IMR-90 (cell line): Measurements from ENCODE around the gene RBM39. TPM values are rescaled to one million over a fixed set of nuclear protein-coding genes. Genes with fewer than 3 reads are reported as not detected.
A peak's percentile ranks its signal among the peaks of the same experiment; 100 is the strongest.

ENCODE experiments used
- ATAC-seq: fragments of 200-7000 bp; cut with Tn5 transposase; 2 replicates; pipeline ENCODE4 v1.9.1; 2020; ENCODE audit warnings: low read depth, mild to moderate bottlenecking, moderate library complexity
- BruUV-seq: library from RNA; stranded (reverse); fragments of 400-500 nt; replicated peaks from 2 replicates; lab custom pipeline; 2021; lab: Mats Ljungman, UMichigan
- CTCF ChIA-PET: fragments of 300-600 bp; formaldehyde crosslinking; extraction: SDS; loops from one replicate; lab custom pipeline; 2021; ENCODE audit warnings: antibody characterized with exemption; lab: Yijun Ruan, JAX
- POLR2A ChIA-PET: fragments of 300-600 bp; sonication (Branson Sonifier 250); formaldehyde crosslinking; loops from one replicate; lab custom pipeline; 2022; ENCODE audit warnings: antibody characterized with exemption; ENCODE audit not compliant: unreplicated experiment; lab: Charles Lee
- DNase-seq: peaks from one replicate; pipeline ENCODE4 v3.0.0; 2013
- H2AFZ ChIP-seq: replicated peaks from 2 replicates; pipeline ENCODE3; 2013; ENCODE audit warnings: low read length, mild to moderate bottlenecking; ENCODE audit not compliant: poor library complexity
- H2AK5ac ChIP-seq: 2 replicates; pipeline ENCODE4 v1.6.1; 2013; ENCODE audit warnings: low read depth, low read length, inconsistent platforms
- H2AK9ac ChIP-seq: replicated peaks from 2 replicates; pipeline ENCODE3; 2013; ENCODE audit warnings: mild to moderate bottlenecking, low read depth, low read length, moderate library complexity; ENCODE audit not compliant: poor library complexity
- H2BK120ac ChIP-seq: 2 replicates; pipeline ENCODE4 v1.6.1; 2013; ENCODE audit warnings: low read depth, low read length, inconsistent platforms
- H2BK15ac ChIP-seq: 3 replicates; pipeline ENCODE4 v1.6.1; 2013; ENCODE audit warnings: low read depth, low read length, inconsistent platforms
- H2BK20ac ChIP-seq: 2 replicates; pipeline ENCODE4 v1.6.1; 2013; ENCODE audit warnings: low read depth, mild to moderate bottlenecking, inconsistent platforms, low read length, moderate library complexity
- H2BK5ac ChIP-seq: 2 replicates; pipeline ENCODE4 v1.6.1; 2013; ENCODE audit warnings: mild to moderate bottlenecking, low read depth, low read length, inconsistent platforms; ENCODE audit not compliant: poor library complexity, severe bottlenecking
- H3K14ac ChIP-seq: replicated peaks from 2 replicates; pipeline ENCODE4 v1.6.1; 2013; ENCODE audit warnings: low read depth, low read length, inconsistent platforms
- H3K18ac ChIP-seq: 2 replicates; pipeline ENCODE4 v1.6.1; 2013; ENCODE audit warnings: low read depth, low read length, control low read depth
- H3K23ac ChIP-seq: 2 replicates; pipeline ENCODE4 v1.6.1; 2013; ENCODE audit warnings: low read depth, low read length, inconsistent platforms
- H3K27ac ChIP-seq: 2 replicates; pipeline ENCODE4 v1.5.1; 2013; ENCODE audit warnings: mild to moderate bottlenecking, control low read depth, low read length; ENCODE audit not compliant: insufficient read depth
- H3K27me3 ChIP-seq: 2 replicates; pipeline ENCODE4 v1.6.1; 2013; ENCODE audit warnings: low read length; ENCODE audit not compliant: control insufficient read depth, insufficient read depth
- H3K36me3 ChIP-seq: 2 replicates; pipeline ENCODE4 v1.6.1; 2013; ENCODE audit warnings: low read length, mixed read lengths; ENCODE audit not compliant: control insufficient read depth, insufficient read depth
- H3K4ac ChIP-seq: 2 replicates; pipeline ENCODE4 v1.6.1; 2013; ENCODE audit warnings: low read depth, low read length, inconsistent platforms
- H3K4me1 ChIP-seq: 2 replicates; pipeline ENCODE4 v1.6.1; 2013; ENCODE audit warnings: low read length, mixed read lengths; ENCODE audit not compliant: control insufficient read depth, insufficient read depth
- H3K4me2 ChIP-seq: 2 replicates; pipeline ENCODE4 v1.6.1; 2013; ENCODE audit warnings: low read depth, mild to moderate bottlenecking, control low read depth, low read length, moderate library complexity
- H3K4me3 ChIP-seq: 2 replicates; pipeline ENCODE4 v1.5.1; 2013; ENCODE audit warnings: low read depth, mild to moderate bottlenecking, control low read depth, low read length, moderate library complexity; ENCODE audit not compliant: insufficient read depth
- H3K56ac ChIP-seq: 2 replicates; pipeline ENCODE4 v1.6.1; 2013; ENCODE audit warnings: low read length, inconsistent platforms; ENCODE audit not compliant: insufficient read depth; ENCODE audit errors: extremely low read depth
- H3K79me1 ChIP-seq, 2 experiments: 2 replicates each; pipeline ENCODE4 v1.6.1; 2013; ENCODE audit warnings: low read length in 2 of 2, inconsistent platforms in 1 of 2, low read depth in 1 of 2
- H3K9ac ChIP-seq: 2 replicates; pipeline ENCODE4 v1.6.1; 2013; ENCODE audit warnings: low read depth, low read length, control low read depth
- H3K9me1 ChIP-seq: 2 replicates; pipeline ENCODE4 v1.6.1; 2013; ENCODE audit warnings: low read length, inconsistent platforms; ENCODE audit not compliant: insufficient read depth
- H3K9me3 ChIP-seq: 2 replicates; pipeline ENCODE4 v1.6.1; 2013; ENCODE audit warnings: low read length; ENCODE audit not compliant: control insufficient read depth, insufficient read depth
- H4K20me1 ChIP-seq: 2 replicates; pipeline ENCODE4 v1.6.1; 2013; ENCODE audit warnings: low read length, inconsistent platforms; ENCODE audit not compliant: insufficient read depth
- H4K5ac ChIP-seq: 2 replicates; pipeline ENCODE4 v1.6.1; 2013; ENCODE audit warnings: mild to moderate bottlenecking, low read depth, low read length, control low read depth
- H4K8ac ChIP-seq, 2 experiments: 2 replicates each; pipeline ENCODE4 v1.6.1; 2013; ENCODE audit warnings: low read depth in 2 of 2, low read length in 2 of 2, control low read depth in 1 of 2, inconsistent platforms in 1 of 2
- H4K91ac ChIP-seq: 2 replicates; pipeline ENCODE4 v1.6.1; 2013; ENCODE audit warnings: low read depth, low read length, inconsistent platforms; ENCODE audit not compliant: insufficient read depth
- BHLHE40 ChIP-seq: fragments of 150-350 bp; IDR thresholded peaks from 2 replicates; pipeline ENCODE4 v1.6.1; 2016; ENCODE audit warnings: mild to moderate bottlenecking, low read depth, low read length
- CHD1 ChIP-seq: IDR thresholded peaks from 2 replicates; pipeline ENCODE4 v1.6.1; 2012; ENCODE audit warnings: low read depth, low read length, improper control_type of control experiment
- MAZ ChIP-seq: IDR thresholded peaks from 2 replicates; pipeline ENCODE4 v1.6.1; 2012; ENCODE audit warnings: low read depth, mild to moderate bottlenecking, low read length, improper control_type of control experiment, moderate library complexity, borderline replicate concordance
- MXI1 ChIP-seq: IDR thresholded peaks from 2 replicates; pipeline ENCODE4 v1.6.1; 2012; ENCODE audit warnings: low read depth, mild to moderate bottlenecking, low read length, moderate library complexity, borderline replicate concordance
- POLR2A ChIP-seq: IDR thresholded peaks from 2 replicates; pipeline ENCODE4 v1.6.1; 2012; ENCODE audit warnings: mild to moderate bottlenecking, low read depth, low read length
- RAD21 ChIP-seq: IDR thresholded peaks from 2 replicates; pipeline ENCODE4 v1.6.1; 2012; ENCODE audit warnings: low read length, improper control_type of control experiment
- RCOR1 ChIP-seq: IDR thresholded peaks from 2 replicates; pipeline ENCODE4 v1.6.1; 2012; ENCODE audit warnings: mild to moderate bottlenecking, low read length, improper control_type of control experiment; ENCODE audit not compliant: insufficient replicate concordance
- SMC3 ChIP-seq: fragments of 150-350 bp; IDR thresholded peaks from 2 replicates; pipeline ENCODE4 v1.6.1; 2016; ENCODE audit warnings: low read depth, mild to moderate bottlenecking, antibody characterized with exemption, low read length, moderate library complexity
- USF2 ChIP-seq: fragments of 150-350 bp; IDR thresholded peaks from 2 replicates; pipeline ENCODE4 v1.6.1; 2017; ENCODE audit warnings: mild to moderate bottlenecking, antibody characterized with exemption, low read length, low read depth
- WGBS, 2 experiments: methylation state at CpG; one replicate each; pipeline versions ENCODE4 v1.1.5 to v1.1.7; 2013; ENCODE audit warnings: missing lambda C conversion rate in 2 of 2; ENCODE audit not compliant: insufficient read length in 1 of 2; ENCODE audit errors: extremely low coverage in 2 of 2; 5-methylcytosine and 5-hydroxymethylcytosine counted together
- dilution Hi-C: fragments of 300-500 bp; cut with HindIII; formaldehyde crosslinking; loops from one replicate; pipeline ENCODE4 v1.14.3; 2018; ENCODE audit warnings: low sequenced_read_pairs; ENCODE audit not compliant: unreplicated experiment
- in situ Hi-C: fragments of 300-500 bp; cut with MboI; formaldehyde crosslinking; loops from 3 replicates; pipeline ENCODE4 v1.14.3; 2019; ENCODE audit warnings: low sequenced_read_pairs, inconsistent platforms, mixed read lengths
- intact Hi-C: fragments of 100-400 bp; cut with micrococcal nuclease; formaldehyde crosslinking; loops from 2 replicates; pipeline ENCODE4 v1.10.0; 2022
- polyA plus RNA-seq, 3 experiments: library from polyadenylated mRNA; depleted of rRNA; stranded (reverse); fragments of >200 nt; gene quantifications; 2 replicates each; pipeline ENCODE4 v1.2.3, GENCODE V29; 2012; ENCODE audit warnings: low replicate concordance in 1 of 3
- total RNA-seq: library from RNA; depleted of rRNA; stranded (reverse); fragments of >200 nt; gene quantifications from 2 replicates; pipeline ENCODE4 v1.2.3, GENCODE V29; 2012

RBM39 gene
- total and polyA plus RNA-seq, 2 of the 4 experiments (the other 2 are of a cell fraction): 106 to 166 TPM

DNA sequence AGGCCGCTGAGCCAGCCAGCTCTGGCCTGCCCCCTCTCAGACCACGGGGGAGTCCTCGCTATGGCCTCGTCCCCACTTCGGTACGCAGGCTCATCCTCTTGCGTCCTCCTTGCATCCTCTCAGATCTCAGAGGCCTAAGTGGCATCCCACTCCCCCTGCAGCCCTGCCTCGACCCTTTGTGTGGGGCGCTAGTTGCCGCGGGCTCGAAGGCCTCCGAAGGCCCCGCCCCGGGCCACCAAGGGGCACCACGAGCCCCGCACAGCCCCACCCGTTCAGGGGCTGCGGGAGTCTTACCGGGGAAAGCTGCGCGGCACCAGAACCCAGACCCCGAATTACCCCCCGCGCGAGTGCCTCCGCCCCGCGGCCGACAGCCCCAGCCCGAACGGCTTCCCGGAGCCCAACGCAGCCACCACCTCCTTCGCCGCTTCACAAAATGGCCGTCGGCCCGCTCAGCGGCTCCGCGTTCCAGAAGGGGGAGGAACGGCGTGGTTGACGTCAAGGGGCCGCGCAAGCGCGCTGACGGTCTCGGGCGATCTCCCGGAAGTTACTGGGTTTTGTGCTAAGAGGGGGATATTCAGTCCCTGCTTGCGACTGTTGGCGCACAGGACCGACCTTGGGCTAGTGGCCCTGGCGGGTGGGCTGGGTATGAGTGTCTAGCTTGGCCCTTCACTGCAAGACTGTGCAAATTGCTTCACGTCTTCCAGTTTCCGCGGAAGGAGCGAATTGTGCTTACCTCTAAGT, 77.4 kb downstream of the RBM39 start, which contains the start of the genes CPNE1 and RBM12:
Gene CPNE1 (minus strand): TSS at position 435 of the 741 bp plus-strand sequence. CDS start 31,977 bp downstream, outside the sequence.
Gene RBM12 (minus strand): TSS at position 435 of the 741 bp plus-strand sequence. CDS start 9,578 bp downstream, outside the sequence.
- peak within 1 kb of the TSS; percentile 86 for H3K4me3 ChIP-seq
- in situ Hi-C loops: no loop called here
- dilution Hi-C loops: no loop called here
- peak within 1 kb of the TSS; percentile 90 for H2BK5ac ChIP-seq
- peaks cover 7% of the 10 kb centered on the region for H3K36me3 ChIP-seq
- H4K20me1 ChIP-seq: peaks cover 48% of the 10 kb centered on the region
- peak within 1 kb of the TSS; percentile 94 for H3K56ac ChIP-seq
- WGBS, 2 experiments: 0% methylated on average over 7 of the region's 61 CpGs; no CpG with 5 or more reads in 1 of the 2 experiments
- peak within 1 kb of the TSS; percentile 98 for H4K91ac ChIP-seq
- peak within 1 kb of the TSS; percentile 8; the same call in 1 of the 3 replicates for H2BK15ac ChIP-seq
- H3K9ac ChIP-seq: peak within 1 kb of the TSS; percentile 96
- POLR2A ChIA-PET: interaction anchor here (0.5 kb wide), 1 partner anchor 179 kb away, joined by 7 read pairs; no protein-coding TSS in a partner anchor
- ATAC-seq: peak; percentile 90
- H4K5ac ChIP-seq: peak within 1 kb of the TSS; percentile 100
- intact Hi-C loops: loop anchor here (2.0 to 10.0 kb wide), 3 partner anchors 78 to 152 kb away; partner anchors contain the start of gene RBM39
- H2BK20ac ChIP-seq: no peak within 1 kb of the TSS
- peak within 1 kb of the TSS; percentile 98 for H3K4ac ChIP-seq
- peak; percentile 91 for DNase-seq
- no peaks in the 10 kb centered on the region for H3K27me3 ChIP-seq
- H3K23ac ChIP-seq: peak within 1 kb of the TSS; percentile 98
- TF ChIP-seq USF2 (peak; percentile 2; the same call in 1 of the 2 replicates), RCOR1 (no peak), BHLHE40 (peak; percentile 30; the same call in 1 of the 2 replicates), POLR2A (peak; percentile 97), SMC3 (no peak), MAZ (peak; percentile 58; the same call in 1 of the 2 replicates), CHD1 (no peak), MXI1 (0 out of 2 replicates have a peak, but pooled peaks have one; percentile 38), RAD21 (no peak; the same call in 1 of the 2 replicates)
- H4K8ac ChIP-seq: peak within 1 kb of the TSS; percentile 94 to 100
- peaks cover 9% of the 10 kb centered on the region; the same call in 1 of the 2 replicates for H3K9me1 ChIP-seq
- H3K9me3 ChIP-seq: no peaks in the 10 kb centered on the region
- peak within 1 kb of the TSS; percentile 100 for H2AK5ac ChIP-seq
- BruUV-seq: no TSS peak
- peak within 1 kb of the TSS; percentile 96 for H2AFZ ChIP-seq
- CTCF ChIA-PET: no interaction called here
- 0 out of 2 replicates have a peak within 1 kb of the TSS, but pooled peaks have one; percentile 26 for H2BK120ac ChIP-seq
- H3K27ac ChIP-seq: peak within 1 kb of the TSS; percentile 94
- H3K4me2 ChIP-seq: peak within 1 kb of the TSS; percentile 99
- peaks cover 0 to 22% of the 10 kb centered on the region in 2 experiments; a peak in 3 of 4 replicates for H3K79me1 ChIP-seq
- H2AK9ac ChIP-seq: peak within 1 kb of the TSS; percentile 99
- H3K18ac ChIP-seq: peak within 1 kb of the TSS; percentile 96
- H3K4me1 ChIP-seq: peaks cover 2% of the 10 kb centered on the region
- H3K14ac ChIP-seq: peak within 1 kb of the TSS; percentile 98
